Activated T-cell treated with anti-CD3 and anti-CD28 coated beads, Interleukin-2, amount 50 U/mL, for 24 hours (primary cell): ENCODE measurements around the gene SPATA32.
A peak's percentile ranks its signal among the peaks of the same experiment; 100 is the strongest.

ENCODE experiments used
- DNase-seq: peaks from one replicate; pipeline ENCODE4 v3.0.0-alpha.2; 2020
- H3K27ac Mint-ChIP-seq: 2 replicates; pipeline ENCODE4 v1.8.0; 2020; ENCODE audit warnings: mild to moderate bottlenecking, mixed read lengths
- H3K27me3 Mint-ChIP-seq: 2 replicates; pipeline ENCODE4 v1.8.0; 2020; ENCODE audit warnings: mixed read lengths
- H3K36me3 Mint-ChIP-seq: 2 replicates; pipeline ENCODE4 v1.8.0; 2020; ENCODE audit warnings: low read depth, mixed read lengths
- H3K4me1 Mint-ChIP-seq: 2 replicates; pipeline ENCODE4 v1.8.0; 2020; ENCODE audit warnings: low read depth, mixed read lengths
- H3K4me3 Mint-ChIP-seq: 2 replicates; pipeline ENCODE4 v1.8.0; 2020; ENCODE audit warnings: mild to moderate bottlenecking, moderate library complexity, mixed read lengths
- H3K9me3 Mint-ChIP-seq: 2 replicates; pipeline ENCODE4 v1.8.0; 2020; ENCODE audit warnings: mixed read lengths

SPATA32 gene

GRCh38 chr17:45236282-45236606 lies 25.6 kb downstream of the SPATA32 start:
- H3K27me3 Mint-ChIP-seq, result no peaks in the 10 kb centered on the region
- DNase-seq, result no peak
- peaks cover 60% of the 10 kb centered on the region for H3K4me1 Mint-ChIP-seq
- H3K27ac Mint-ChIP-seq, result peak overlapping the region; percentile 90
- H3K36me3 Mint-ChIP-seq, result peaks cover 96% of the 10 kb centered on the region
- no peak overlapping the region for H3K4me3 Mint-ChIP-seq
- H3K9me3 Mint-ChIP-seq, result no peaks in the 10 kb centered on the region

- Mint-ChIP-seq H3K4me3 (no peak overlapping the region), H3K27ac (peak overlapping the region; percentile 90), H3K4me1 (peaks cover 66% of the 10 kb centered on the region), H3K9me3 (no peaks in the 10 kb centered on the region), H3K36me3 (peaks cover 91% of the 10 kb centered on the region), H3K27me3 (no peaks in the 10 kb centered on the region)
- DNase-seq, result peak; percentile 82
Measured at GRCh38 chr17:45235416-45236281, 26.2 kb downstream of the SPATA32 start.

- H3K27ac Mint-ChIP-seq, result peak overlapping the region; percentile 99
- H3K4me1 Mint-ChIP-seq, result peaks cover 72% of the 10 kb centered on the region
- peak; percentile 63 for DNase-seq
- no peak overlapping the region for H3K4me3 Mint-ChIP-seq
- no peaks in the 10 kb centered on the region for H3K9me3 Mint-ChIP-seq
- H3K36me3 Mint-ChIP-seq, result peaks cover 89% of the 10 kb centered on the region
- H3K27me3 Mint-ChIP-seq, result no peaks in the 10 kb centered on the region
Measured at GRCh38 chr17:45234641-45235415, 27.1 kb downstream of the SPATA32 start.

- H3K4me1 Mint-ChIP-seq, result peaks cover 79% of the 10 kb centered on the region
- peaks cover 77% of the 10 kb centered on the region for H3K36me3 Mint-ChIP-seq
- H3K27ac Mint-ChIP-seq, result peak overlapping the region; percentile 99
- no peaks in the 10 kb centered on the region for H3K9me3 Mint-ChIP-seq
- H3K4me3 Mint-ChIP-seq, result no peak overlapping the region
- H3K27me3 Mint-ChIP-seq, result no peaks in the 10 kb centered on the region
- DNase-seq, result no peak
Measured at GRCh38 chr17:45233423-45233924, 28.4 kb downstream of the SPATA32 start.

GRCh38 chr17:45232514-45233422 lies 29.1 kb downstream of the SPATA32 start:
- peaks cover 82% of the 10 kb centered on the region for H3K4me1 Mint-ChIP-seq
- H3K27me3 Mint-ChIP-seq, result no peaks in the 10 kb centered on the region
- H3K9me3 Mint-ChIP-seq, result no peaks in the 10 kb centered on the region
- peak overlapping the region; percentile 99 for H3K27ac Mint-ChIP-seq
- H3K4me3 Mint-ChIP-seq, result peak overlapping the region; percentile 98
- H3K36me3 Mint-ChIP-seq, result peaks cover 75% of the 10 kb centered on the region
- DNase-seq, result no peak

- Mint-ChIP-seq H3K36me3 (peaks cover 70% of the 10 kb centered on the region), H3K27me3 (no peaks in the 10 kb centered on the region), H3K27ac (peak overlapping the region; percentile 99), H3K9me3 (no peaks in the 10 kb centered on the region), H3K4me3 (peak overlapping the region; percentile 98), H3K4me1 (peaks cover 93% of the 10 kb centered on the region)
- peak; percentile 59 for DNase-seq
Measured at GRCh38 chr17:45231481-45232116, 30.3 kb downstream of the SPATA32 start.

- H3K36me3 Mint-ChIP-seq, result peaks cover 69% of the 10 kb centered on the region
- H3K9me3 Mint-ChIP-seq, result no peaks in the 10 kb centered on the region
- no peak for DNase-seq
- peak overlapping the region; percentile 98 for H3K4me3 Mint-ChIP-seq
- H3K4me1 Mint-ChIP-seq, result peaks cover 98% of the 10 kb centered on the region
- no peaks in the 10 kb centered on the region for H3K27me3 Mint-ChIP-seq
- peak overlapping the region; percentile 99 for H3K27ac Mint-ChIP-seq
Measured at GRCh38 chr17:45230787-45231480, 31.0 kb downstream of the SPATA32 start.

- peak overlapping the region; percentile 98 for H3K4me3 Mint-ChIP-seq
- peaks cover 66% of the 10 kb centered on the region for H3K36me3 Mint-ChIP-seq
- DNase-seq, result no peak
- H3K9me3 Mint-ChIP-seq, result no peaks in the 10 kb centered on the region
- peak overlapping the region; percentile 99 for H3K27ac Mint-ChIP-seq
- no peaks in the 10 kb centered on the region for H3K27me3 Mint-ChIP-seq
- H3K4me1 Mint-ChIP-seq, result peaks cover 98% of the 10 kb centered on the region
Measured at GRCh38 chr17:45230410-45230786, 31.5 kb downstream of the SPATA32 start.

- Mint-ChIP-seq H3K36me3 (peaks cover 66% of the 10 kb centered on the region), H3K4me3 (peak overlapping the region; percentile 98), H3K4me1 (peaks cover 98% of the 10 kb centered on the region), H3K9me3 (no peaks in the 10 kb centered on the region), H3K27ac (peak overlapping the region; percentile 99), H3K27me3 (no peaks in the 10 kb centered on the region)
- DNase-seq, result peak; percentile 62
Measured at GRCh38 chr17:45229681-45230409, 32.0 kb downstream of the SPATA32 start.

- no peaks in the 10 kb centered on the region for H3K27me3 Mint-ChIP-seq
- H3K4me3 Mint-ChIP-seq, result peak overlapping the region; percentile 98
- H3K9me3 Mint-ChIP-seq, result no peaks in the 10 kb centered on the region
- H3K4me1 Mint-ChIP-seq, result peaks cover 99% of the 10 kb centered on the region
- DNase-seq, result peak; percentile 93
- H3K36me3 Mint-ChIP-seq, result peaks cover 61% of the 10 kb centered on the region
- peak overlapping the region; percentile 99 for H3K27ac Mint-ChIP-seq
Measured at GRCh38 chr17:45228763-45229539, 32.9 kb downstream of the SPATA32 start.

- Mint-ChIP-seq H3K4me1 (peaks cover 96% of the 10 kb centered on the region), H3K9me3 (no peaks in the 10 kb centered on the region), H3K27ac (peak overlapping the region; percentile 99), H3K27me3 (no peaks in the 10 kb centered on the region), H3K4me3 (peak overlapping the region; percentile 98), H3K36me3 (peaks cover 60% of the 10 kb centered on the region)
- peak; percentile 69 for DNase-seq
Measured at GRCh38 chr17:45227926-45228762, 33.8 kb downstream of the SPATA32 start.
